Esophagus (tissue), 2 donors: ENCODE data around the gene GSG1L2. TPM values are rescaled to one million over a fixed set of nuclear protein-coding genes. Genes with fewer than 3 reads are reported as not detected.

Experiments used
- H3K27ac ChIP-seq, 2 donors: one replicate each; pipeline ENCODE4 v1.5.1; 2013; ENCODE audit warnings: low read depth in 2 of 2, mild to moderate bottlenecking in 2 of 2, inconsistent platforms in 1 of 2, low read length in 1 of 2, moderate library complexity in 1 of 2
- H3K27me3 ChIP-seq, 2 donors: one replicate each; pipeline ENCODE4 v1.6.1; 2013; ENCODE audit warnings: low read length in 2 of 2, control low read depth in 1 of 2, mild to moderate bottlenecking in 1 of 2; ENCODE audit not compliant: insufficient read depth in 2 of 2, control insufficient read depth in 1 of 2
- H3K36me3 ChIP-seq, 2 donors: one replicate each; pipeline ENCODE4 v1.6.1; 2013; ENCODE audit warnings: low read length in 1 of 2; ENCODE audit not compliant: control insufficient read depth in 2 of 2, insufficient read depth in 2 of 2
- H3K4me1 ChIP-seq, 2 donors: one replicate each; pipeline ENCODE4 v1.6.1; 2013; ENCODE audit warnings: low read length in 1 of 2; ENCODE audit not compliant: control insufficient read depth in 2 of 2, insufficient read depth in 2 of 2
- H3K4me3 ChIP-seq, 2 donors: one replicate each; pipeline ENCODE4 v1.5.1; 2013; ENCODE audit warnings: low read length in 2 of 2, mild to moderate bottlenecking in 2 of 2, low read depth in 1 of 2, moderate library complexity in 1 of 2
- H3K9me3 ChIP-seq, 2 donors: one replicate each; pipeline ENCODE4 v1.6.1; 2013; ENCODE audit warnings: mild to moderate bottlenecking in 2 of 2, low read depth in 1 of 2, low read length in 1 of 2, moderate library complexity in 1 of 2; ENCODE audit not compliant: control insufficient read depth in 2 of 2, insufficient read depth in 1 of 2
- WGBS, 2 donors: extraction: QIAGEN DNeasy Blood & Tissue Kit; methylation state at CpG; one replicate each; pipeline ENCODE4 v1.1.7; 2013; 5-methylcytosine and 5-hydroxymethylcytosine counted together
- polyA plus RNA-seq, 2 donors: library from polyadenylated mRNA; stranded (reverse); fragments of 200-250 nt; gene quantifications; one replicate each; pipeline ENCODE4 v1.2.3, GENCODE V29; 2013
- donor health status: healthy with polysubstance abuse.
- donor health status: Bipolar disorder and iron deficiency.

GSG1L2 gene
- polyA plus RNA-seq, 2 donors = not detected

- Histone ChIP-seq H3K27ac (peak overlapping the region in 1 of 2 donors; percentile 2), H3K36me3 (no peaks in the 10 kb centered on the region), H3K4me3 (no peak overlapping the region), H3K4me1 (peaks cover 0 to 2% of the 10 kb centered on the region in 2 donors), H3K27me3 (no peaks in the 10 kb centered on the region), H3K9me3 (peaks cover 0 to 7% of the 10 kb centered on the region in 2 donors)
- 53 to 57% methylated on average over 13 of the region's 13 CpGs for WGBS, 2 donors
Measured at GRCh38 chr17:9828296-9829295, 6.7 kb upstream of the GSG1L2 start.

GRCh38 chr17:9825641-9826150 lies 3.8 kb upstream of the GSG1L2 start, which contains the start of gene GLP2R:
TSS of gene GLP2R (plus strand) at chr17:9825924. CDS start at chr17:9826064, 140 bp downstream.
- Histone ChIP-seq H3K4me1 (peaks cover 0 to 2% of the 10 kb centered on the region in 2 donors), H3K36me3 (no peaks in the 10 kb centered on the region), H3K9me3 (no peaks in the 10 kb centered on the region), H3K27ac (no peak within 1 kb of the TSS), H3K4me3 (no peak within 1 kb of the TSS), H3K27me3 (no peaks in the 10 kb centered on the region)
- WGBS, 2 donors = 60% methylated on average over 21 of the region's 21 CpGs

GRCh38 chr17:9824797-9825338 lies 3.0 kb upstream of the GSG1L2 start:
- no peaks in the 10 kb centered on the region for H3K36me3 ChIP-seq
- H3K9me3 ChIP-seq = no peaks in the 10 kb centered on the region
- H3K4me1 ChIP-seq = peaks cover 0 to 2% of the 10 kb centered on the region in 2 donors
- H3K27ac ChIP-seq = no peak overlapping the region
- H3K4me3 ChIP-seq = no peak overlapping the region
- WGBS, 2 donors = 73 to 76% methylated on average over 8 of the region's 8 CpGs
- H3K27me3 ChIP-seq = no peaks in the 10 kb centered on the region

GRCh38 chr17:9824094-9824493 lies 2.2 kb upstream of the GSG1L2 start:
- Histone ChIP-seq H3K27me3 (no peaks in the 10 kb centered on the region), H3K36me3 (no peaks in the 10 kb centered on the region), H3K9me3 (no peaks in the 10 kb centered on the region), H3K4me1 (peaks cover 0 to 2% of the 10 kb centered on the region in 2 donors), H3K4me3 (no peak overlapping the region), H3K27ac (no peak overlapping the region)
- WGBS, 2 donors = 58 to 61% methylated on average over 4 of the region's 4 CpGs

- Histone ChIP-seq H3K36me3 (no peaks in the 10 kb centered on the region), H3K27ac (no peak overlapping the region), H3K9me3 (no peaks in the 10 kb centered on the region), H3K4me1 (peaks cover 0 to 2% of the 10 kb centered on the region in 2 donors), H3K27me3 (no peaks in the 10 kb centered on the region), H3K4me3 (no peak overlapping the region)
- 59 to 87% methylated on average over 3 of the region's 3 CpGs for WGBS, 2 donors
Measured at GRCh38 chr17:9820448-9820847, 1.4 kb downstream of the GSG1L2 start.

GRCh38 chr17:9818760-9819159 lies 3.1 kb downstream of the GSG1L2 start:
- Histone ChIP-seq H3K36me3 (no peaks in the 10 kb centered on the region), H3K27me3 (no peaks in the 10 kb centered on the region), H3K9me3 (no peaks in the 10 kb centered on the region), H3K4me1 (no peaks in the 10 kb centered on the region), H3K4me3 (no peak overlapping the region), H3K27ac (no peak overlapping the region)
- WGBS, 2 donors = 59 to 74% methylated on average over 4 of the region's 4 CpGs

GRCh38 chr17:9817086-9817485 lies 4.8 kb downstream of the GSG1L2 start:
- H3K4me3 ChIP-seq = no peak overlapping the region
- H3K27me3 ChIP-seq = no peaks in the 10 kb centered on the region
- 40 to 44% methylated on average over 8 of the region's 8 CpGs for WGBS, 2 donors
- H3K9me3 ChIP-seq = no peaks in the 10 kb centered on the region
- H3K27ac ChIP-seq = no peak overlapping the region
- no peaks in the 10 kb centered on the region for H3K4me1 ChIP-seq
- H3K36me3 ChIP-seq = no peaks in the 10 kb centered on the region

GRCh38 chr17:9816472-9816871 lies 5.4 kb downstream of the GSG1L2 start:
- Histone ChIP-seq H3K36me3 (no peaks in the 10 kb centered on the region), H3K27ac (no peak overlapping the region), H3K4me1 (no peaks in the 10 kb centered on the region), H3K27me3 (no peaks in the 10 kb centered on the region), H3K9me3 (no peaks in the 10 kb centered on the region), H3K4me3 (no peak overlapping the region)
- WGBS, 2 donors = 81 to 85% methylated on average over 10 of the region's 10 CpGs

- H3K27ac ChIP-seq = no peak overlapping the region
- H3K4me3 ChIP-seq = no peak overlapping the region
- H3K4me1 ChIP-seq = no peaks in the 10 kb centered on the region
- no peaks in the 10 kb centered on the region for H3K27me3 ChIP-seq
- 66 to 76% methylated on average over 14 of the region's 14 CpGs for WGBS, 2 donors
- no peaks in the 10 kb centered on the region for H3K36me3 ChIP-seq
- H3K9me3 ChIP-seq = no peaks in the 10 kb centered on the region
Measured at GRCh38 chr17:9814337-9814945, 7.4 kb downstream of the GSG1L2 start.
